Gastrocnemius medialis (tissue), 4 donors: Measurements from ENCODE around the gene HSD17B10.

Experiments used
- CTCF ChIP-seq, 5 experiments: fragments of 450-650 bp in 3 of 5; fragments of 200-600 bp in 2 of 5; sonication (generic) in 2 of 5; IDR thresholded peaks in 4 of 5; conservative IDR thresholded peaks in 1 of 5; 1 replicate in 4 of 5; 2 replicates in 1 of 5; pipeline ENCODE4 v1.5.1; 2016 to 2019; ENCODE audit warnings: antibody characterized with exemption in 5 of 5, mild to moderate bottlenecking in 3 of 5, moderate library complexity in 3 of 5
- POLR2A ChIP-seq, 2 donors: fragments of 450-650 bp; IDR thresholded peaks; one replicate each; pipeline ENCODE4 v1.6.1; 2017; ENCODE audit warnings: antibody characterized with exemption in 2 of 2, mild to moderate bottlenecking in 2 of 2, moderate library complexity in 2 of 2

- no peak for TF ChIP-seq POLR2A (IDR thresholded peaks at IDR 0.05)
- TF ChIP-seq CTCF (IDR thresholded peaks at IDR 0.05 in 4 of 5, conservative IDR thresholded peaks at IDR 0.05 in 1 of 5) = no peak
These were observed 8.1 kb upstream of the HSD17B10 start for GRCh38 chrX:53442322-53442631.
